ENCODE results near the gene PPP1R26.

- TF ChIP-seq ZNF514 (tag by site-specific recombination; IDR thresholded peaks at IDR 0.05): no peak
- no peak for TF ChIP-seq YY1 (tag by site-specific recombination; IDR thresholded peaks at IDR 0.05)
- no peak for TF ChIP-seq PRDM10 (tag by site-specific recombination; IDR thresholded peaks at IDR 0.05)
- TF ChIP-seq CTCF (tag by site-specific recombination; IDR thresholded peaks at IDR 0.05): no peak
- no peak for TF ChIP-seq ATF2 (tag by site-specific recombination; IDR thresholded peaks at IDR 0.05; ENCODE audit: low read depth)
- TF ChIP-seq REST (tag by site-specific recombination; IDR thresholded peaks at IDR 0.05): no peak
- TF ChIP-seq ZBTB21 (tag by site-specific recombination; IDR thresholded peaks at IDR 0.05): no peak
- no peak for TF ChIP-seq KLF16 (tag by site-specific recombination; IDR thresholded peaks at IDR 0.05)
- TF ChIP-seq ZFHX2 (tag by site-specific recombination; conservative IDR thresholded peaks at IDR 0.05): no peak
- TF ChIP-seq ZNF324 (tag by site-specific recombination; IDR thresholded peaks at IDR 0.05): no peak
Measured at GRCh38 chr9:135502873-135503321, 23.3 kb downstream of the PPP1R26 start.

All from HEK293 (cell line).